HepG2 (cell line): ENCODE measurements around the gene MSI2. TPM values are rescaled to one million over a fixed set of nuclear protein-coding genes. Genes with fewer than 3 reads are reported as not detected.

Experiments
- E2F2 ChIP-seq: sonication (generic); formaldehyde crosslinking; IDR thresholded peaks from 2 replicates; pipeline ENCODE4 v1.4.0; 2020; ENCODE audit warnings: missing genetic modification reagents, borderline replicate concordance
- HIC2 ChIP-seq: sonication (generic); formaldehyde crosslinking; IDR thresholded peaks from 2 replicates; pipeline ENCODE4 v1.9.0; 2022; ENCODE audit warnings: low read depth, missing genetic modification reagents
- MAFF ChIP-seq: IDR thresholded peaks from 2 replicates; pipeline ENCODE4 v1.6.1; 2011; ENCODE audit warnings: low read depth, low read length, improper control_type of control experiment
- NCOA5 ChIP-seq: sonication (generic); formaldehyde crosslinking; IDR thresholded peaks from 2 replicates; pipeline ENCODE4 v1.4.0; 2020; ENCODE audit warnings: missing genetic modification reagents
- NFKB2 ChIP-seq: sonication (generic); formaldehyde crosslinking; IDR thresholded peaks from 2 replicates; pipeline ENCODE4 v1.4.0; 2020; ENCODE audit warnings: missing genetic modification reagents, borderline replicate concordance
- PRPF4 ChIP-seq: fragments of 200-400 bp; formaldehyde crosslinking; IDR thresholded peaks from 2 replicates; pipeline ENCODE4 v1.6.1; 2016; ENCODE audit warnings: low read length, low read depth; ENCODE audit not compliant: poor library complexity, severe bottlenecking
- SOX6 ChIP-seq, 2 experiments: fragments of 450-650 bp in 1 of 2; sonication (generic) in 1 of 2; formaldehyde crosslinking in 1 of 2; IDR thresholded peaks; 2 replicates each; pipeline versions ENCODE4 v1.4.0 to v1.6.1; 2017 to 2020; ENCODE audit warnings: antibody characterized with exemption in 1 of 2, mild to moderate bottlenecking in 1 of 2, missing genetic modification reagents in 1 of 2
- XRCC5 ChIP-seq: fragments of 200-400 bp; formaldehyde crosslinking; optimal IDR thresholded peaks from 2 replicates; pipeline ENCODE3; 2017; ENCODE audit warnings: mild to moderate bottlenecking, low read length
- ZBTB49 ChIP-seq: sonication (generic); formaldehyde crosslinking; IDR thresholded peaks from 2 replicates; pipeline ENCODE4 v1.4.0; 2020; ENCODE audit warnings: missing genetic modification reagents, borderline replicate concordance
- ZKSCAN1 ChIP-seq: fragments of 150-350 bp; IDR thresholded peaks from 2 replicates; pipeline ENCODE4 v1.6.1; 2014; ENCODE audit warnings: low read length
- ZNF138 ChIP-seq: sonication (generic); formaldehyde crosslinking; IDR thresholded peaks from 2 replicates; pipeline ENCODE4 v1.5.0; 2020; ENCODE audit warnings: mild to moderate bottlenecking, low read depth, missing genetic modification reagents
- ZNF274 ChIP-seq: sonication (generic); formaldehyde crosslinking; IDR thresholded peaks from 2 replicates; pipeline ENCODE4 v1.5.1; 2020; ENCODE audit warnings: mild to moderate bottlenecking, missing genetic modification reagents
- ZNF318 ChIP-seq: sonication (generic); formaldehyde crosslinking; IDR thresholded peaks from 2 replicates; pipeline ENCODE4 v1.4.0; 2020; ENCODE audit warnings: mild to moderate bottlenecking, missing genetic modification reagents
- ZNF530 ChIP-seq: sonication (generic); formaldehyde crosslinking; IDR thresholded peaks from 2 replicates; pipeline ENCODE4 v1.5.0; 2020; ENCODE audit warnings: low read depth, mild to moderate bottlenecking, missing genetic modification reagents
- ZNF761 ChIP-seq: sonication (generic); formaldehyde crosslinking; conservative IDR thresholded peaks from 2 replicates; pipeline ENCODE4 v1.4.0; 2020; ENCODE audit warnings: mild to moderate bottlenecking, missing genetic modification reagents
- ZNF781 ChIP-seq: sonication (generic); formaldehyde crosslinking; IDR thresholded peaks from 2 replicates; pipeline ENCODE4 v1.5.1; 2020; ENCODE audit warnings: borderline replicate concordance, mild to moderate bottlenecking, missing genetic modification reagents; ENCODE audit errors: not compliant biosample characterization
- polyA plus RNA-seq, 8 experiments: library from polyadenylated mRNA; depleted of rRNA in 3 of 8; stranded (reverse) in 7 of 8; unstranded in 1 of 8; fragments of >200 nt; fragmentation: Illumina TruSeq in 4 of 8; extraction: Trizol in 4 of 8; gene quantifications; 2 replicates each; pipeline versions ENCODE4 v1.2.1 to v1.2.3, GENCODE V29; 2011 to 2016; ENCODE audit warnings: low read depth in 4 of 8, missing spikeins in 1 of 8, mixed read lengths in 1 of 8; ENCODE audit not compliant: insufficient read depth in 1 of 8
- total RNA-seq, 5 experiments: library from RNA; depleted of rRNA; stranded (reverse); fragments of >200 nt; fragmentation: Illumina TruSeq; extraction: Trizol; gene quantifications; 2 replicates each; pipeline ENCODE4 v1.2.3, GENCODE V29; 2016; ENCODE audit warnings: low read depth in 1 of 5

The MSI2 gene
- total and polyA plus RNA-seq, 2 of the 13 experiments (the other 11 are each of a cell fraction or from before 2014, with no cell fraction given) = 77.5 to 78.4 TPM

- TF ChIP-seq E2F2 (CRISPR knock-in tag) (no peak), ZNF530 (no peak), ZNF761 (CRISPR knock-in tag) (no peak), PRPF4 (no peak), ZNF781 (CRISPR knock-in tag) (peak; percentile 20), NFKB2 (CRISPR knock-in tag) (peak; percentile 18; the same call in 1 of the 2 replicates), ZKSCAN1 (no peak), HIC2 (CRISPR knock-in tag) (no peak), SOX6 (IDR thresholded peaks at IDR 0.05) (no peak), SOX6 (CRISPR knock-in tag; IDR thresholded peaks at IDR 0.05) (no peak), ZNF318 (CRISPR knock-in tag) (no peak; the same call in 1 of the 2 replicates), ZNF138 (CRISPR knock-in tag) (no peak), ZNF274 (CRISPR knock-in tag) (no peak), NCOA5 (no peak), MAFF (peak; percentile 33; the same call in 1 of the 2 replicates), XRCC5 (no peak), ZBTB49 (CRISPR knock-in tag) (no peak)
These were observed 260.9 kb downstream of the MSI2 start (continued) for GRCh38 chr17:57517273-57517631.
